HL-60 (cell line): Measurements from ENCODE around the gene ERVH48-1.
"Not testable (repeated sequence)": the region's sequence is repeated elsewhere in the genome, so short reads cannot be mapped to it uniquely, and the experiment has no call there.

Source experiments
- CTCF ChIP-seq: IDR thresholded peaks from one replicate; pipeline ENCODE4 v1.5.1; 2011; ENCODE audit warnings: low read length, control low read depth, inconsistent platforms; ENCODE audit not compliant: insufficient read depth
- POLR2AphosphoS5 ChIP-seq: IDR thresholded peaks from 2 replicates; pipeline ENCODE4 v1.6.1; 2012; ENCODE audit warnings: low read depth
- REST ChIP-seq: IDR thresholded peaks from 2 replicates; pipeline ENCODE4 v1.6.1; 2012; ENCODE audit warnings: low read depth; ENCODE audit not compliant: insufficient replicate concordance

GRCh38 chr21:42875811-42876210 is 49.6 kb downstream of the ERVH48-1 start:
- not testable (repeated sequence) for TF ChIP-seq CTCF, POLR2AphosphoS5, REST
